ENCODE measurements around the gene CLNK.

CLNK gene

GRCh38 chr4:10608501-10609219 is 75.9 kb downstream of the CLNK start:
- no peak for DNase-seq

GRCh38 chr4:10607206-10607605 is 77.4 kb downstream of the CLNK start:
- DNase-seq = no peak

- DNase-seq = no peak
Measured at GRCh38 chr4:10606483-10607155, 77.9 kb downstream of the CLNK start.

- no peak for DNase-seq
Measured at GRCh38 chr4:10605746-10606482, 78.7 kb downstream of the CLNK start.

GRCh38 chr4:10605031-10605430 is 79.5 kb downstream of the CLNK start:
- DNase-seq = no peak

- no peak for DNase-seq
Measured at GRCh38 chr4:10599574-10599973, 85.0 kb downstream of the CLNK start.

GRCh38 chr4:10598829-10599228 is 85.7 kb downstream of the CLNK start:
- DNase-seq = no peak

GRCh38 chr4:10596586-10597290 is 87.8 kb downstream of the CLNK start:
- DNase-seq = no peak

- no peak for DNase-seq
Measured at GRCh38 chr4:10593130-10593529, 91.4 kb downstream of the CLNK start.

- no peak for DNase-seq
Measured at GRCh38 chr4:10590896-10591295, 93.7 kb downstream of the CLNK start.

- no peak for DNase-seq
Measured at GRCh38 chr4:10589799-10590198, 94.8 kb downstream of the CLNK start.

GRCh38 chr4:10589321-10589720 is 95.2 kb downstream of the CLNK start:
- no peak for DNase-seq

GRCh38 chr4:10587697-10588096 is 96.9 kb downstream of the CLNK start:
- DNase-seq = no peak

- no peak for DNase-seq
Measured at GRCh38 chr4:10587296-10587695, 97.3 kb downstream of the CLNK start.

GRCh38 chr4:10584042-10584441 is 100.5 kb downstream of the CLNK start:
- DNase-seq = no peak

- DNase-seq = no peak
Measured at GRCh38 chr4:10582951-10583350, 101.6 kb downstream of the CLNK start.

GRCh38 chr4:10582059-10582686 is 102.4 kb downstream of the CLNK start:
- peak; percentile 36 for DNase-seq

- DNase-seq = no peak
Measured at GRCh38 chr4:10581022-10581421, 103.5 kb downstream of the CLNK start.

- no peak for DNase-seq
Measured at GRCh38 chr4:10579648-10580047, 104.9 kb downstream of the CLNK start.

- no peak for DNase-seq
Measured at GRCh38 chr4:10577508-10578426, 106.8 kb downstream of the CLNK start.

GRCh38 chr4:10577018-10577417 is 107.5 kb downstream of the CLNK start:
- no peak for DNase-seq

GRCh38 chr4:10576236-10576635 is 108.3 kb downstream of the CLNK start:
- DNase-seq = no peak

Data from SHP77 treated with DMSO at 0.1 percent for 48 hours (cell line).